HepG2 (cell line): ENCODE results near the gene SLC35B1. TPM values are rescaled to one million over a fixed set of nuclear protein-coding genes. Genes with fewer than 3 reads are reported as not detected.

ENCODE experiments used
- ARID2 ChIP-seq: sonication (generic); formaldehyde crosslinking; IDR thresholded peaks from 2 replicates; pipeline ENCODE4 v1.8.1; 2022; ENCODE audit warnings: mild to moderate bottlenecking, missing genetic modification reagents, borderline replicate concordance
- CC2D1A ChIP-seq: sonication (generic); formaldehyde crosslinking; IDR thresholded peaks from 2 replicates; pipeline ENCODE4 v1.8.1; 2023; ENCODE audit warnings: mild to moderate bottlenecking, missing genetic modification reagents
- DNMT3B ChIP-seq: conservative IDR thresholded peaks from 2 replicates; pipeline ENCODE4 v1.6.1; 2016; ENCODE audit warnings: missing biosample characterization, control low read depth
- GZF1 ChIP-seq: sonication (generic); formaldehyde crosslinking; IDR thresholded peaks from 2 replicates; pipeline ENCODE4 v1.5.1; 2020; ENCODE audit warnings: mild to moderate bottlenecking, missing genetic modification reagents
- MAZ ChIP-seq, 2 experiments: sonication (generic) in 1 of 2; formaldehyde crosslinking in 1 of 2; IDR thresholded peaks; 2 replicates each; pipeline versions ENCODE4 v1.5.0 to v1.6.1; 2012 to 2020; ENCODE audit warnings: low read depth in 2 of 2, mild to moderate bottlenecking in 2 of 2, borderline replicate concordance in 1 of 2, improper control_type of control experiment in 1 of 2, low read length in 1 of 2, missing genetic modification reagents in 1 of 2, moderate library complexity in 1 of 2
- PAX8 ChIP-seq: sonication (generic); formaldehyde crosslinking; IDR thresholded peaks from 2 replicates; pipeline ENCODE4 v1.8.0; 2022; ENCODE audit warnings: mild to moderate bottlenecking, missing genetic modification reagents, borderline replicate concordance
- RBFOX2 ChIP-seq: fragments of 200-400 bp; formaldehyde crosslinking; IDR thresholded peaks from 2 replicates; pipeline ENCODE4 v1.6.1; 2017; ENCODE audit warnings: low read depth, mild to moderate bottlenecking, low read length
- RBM22 ChIP-seq: fragments of 200-400 bp; formaldehyde crosslinking; optimal IDR thresholded peaks from 2 replicates; pipeline ENCODE3; 2017; ENCODE audit warnings: mild to moderate bottlenecking, low read length, moderate library complexity
- ZNF205 ChIP-seq: IDR thresholded peaks from 2 replicates; pipeline ENCODE4 v1.6.1; 2018; ENCODE audit warnings: missing biosample characterization, missing genetic modification reagents
- ZNF230 ChIP-seq: sonication (generic); formaldehyde crosslinking; IDR thresholded peaks from 2 replicates; pipeline ENCODE4 v1.4.0; 2020; ENCODE audit warnings: mild to moderate bottlenecking, missing genetic modification reagents
- ZNF264 ChIP-seq: sonication (generic); formaldehyde crosslinking; IDR thresholded peaks from 2 replicates; pipeline ENCODE4 v1.4.0; 2020; ENCODE audit warnings: missing genetic modification reagents
- ZNF567 ChIP-seq: sonication (generic); formaldehyde crosslinking; IDR thresholded peaks from 2 replicates; pipeline ENCODE4 v1.8.1; 2023; ENCODE audit warnings: mild to moderate bottlenecking, missing genetic modification reagents, borderline replicate concordance
- ZNF614 ChIP-seq: IDR thresholded peaks from 2 replicates; pipeline ENCODE4 v1.6.1; 2018; ENCODE audit warnings: missing biosample characterization, missing genetic modification reagents, inconsistent platforms, borderline replicate concordance
- ZNF7 ChIP-seq: IDR thresholded peaks from 2 replicates; pipeline ENCODE4 v1.6.1; 2016; ENCODE audit warnings: missing biosample characterization, missing genetic modification reagents
- ZNF788 ChIP-seq: sonication (generic); formaldehyde crosslinking; IDR thresholded peaks from 2 replicates; pipeline ENCODE4 v1.5.0; 2020; ENCODE audit warnings: mild to moderate bottlenecking, missing genetic modification reagents, borderline replicate concordance
- polyA plus RNA-seq, 8 experiments: library from polyadenylated mRNA; depleted of rRNA in 3 of 8; stranded (reverse) in 7 of 8; unstranded in 1 of 8; fragments of >200 nt; fragmentation: Illumina TruSeq in 4 of 8; extraction: Trizol in 4 of 8; gene quantifications; 2 replicates each; pipeline versions ENCODE4 v1.2.1 to v1.2.3, GENCODE V29; 2011 to 2016; ENCODE audit warnings: low read depth in 4 of 8, missing spikeins in 1 of 8, mixed read lengths in 1 of 8; ENCODE audit not compliant: insufficient read depth in 1 of 8
- total RNA-seq, 5 experiments: library from RNA; depleted of rRNA; stranded (reverse); fragments of >200 nt; fragmentation: Illumina TruSeq; extraction: Trizol; gene quantifications; 2 replicates each; pipeline ENCODE4 v1.2.3, GENCODE V29; 2016; ENCODE audit warnings: low read depth in 1 of 5
- TF ChIP-seq, protein P1 (sequence below): sonication (generic); formaldehyde crosslinking; IDR thresholded peaks from 2 replicates; pipeline ENCODE4 v1.8.0; 2022; ENCODE audit warnings: mild to moderate bottlenecking, missing genetic modification reagents, borderline replicate concordance
- TF ChIP-seq, protein P2 (sequence below): sonication (generic); formaldehyde crosslinking; IDR thresholded peaks from 2 replicates; pipeline ENCODE4 v1.5.0; 2020; ENCODE audit warnings: missing genetic modification reagents
- TF ChIP-seq, protein P3 (sequence below): sonication (generic); formaldehyde crosslinking; IDR thresholded peaks from 2 replicates; pipeline ENCODE4 v1.5.0; 2020; ENCODE audit warnings: mild to moderate bottlenecking, missing genetic modification reagents, borderline replicate concordance
- TF ChIP-seq, protein P4 (sequence below): sonication (generic); formaldehyde crosslinking; IDR thresholded peaks from 2 replicates; pipeline ENCODE4 v1.8.0; 2022; ENCODE audit warnings: mild to moderate bottlenecking, missing genetic modification reagents, moderate library complexity
- TF ChIP-seq, protein P5 (sequence below): sonication (generic); formaldehyde crosslinking; IDR thresholded peaks from 2 replicates; pipeline ENCODE4 v1.4.0; 2020; ENCODE audit warnings: mild to moderate bottlenecking, low read depth, missing genetic modification reagents

The SLC35B1 gene
- total and polyA plus RNA-seq, 2 of the 13 experiments (the other 11 are each of a cell fraction or from before 2014, with no cell fraction given), result 99.6 to 113 TPM

DNA sequence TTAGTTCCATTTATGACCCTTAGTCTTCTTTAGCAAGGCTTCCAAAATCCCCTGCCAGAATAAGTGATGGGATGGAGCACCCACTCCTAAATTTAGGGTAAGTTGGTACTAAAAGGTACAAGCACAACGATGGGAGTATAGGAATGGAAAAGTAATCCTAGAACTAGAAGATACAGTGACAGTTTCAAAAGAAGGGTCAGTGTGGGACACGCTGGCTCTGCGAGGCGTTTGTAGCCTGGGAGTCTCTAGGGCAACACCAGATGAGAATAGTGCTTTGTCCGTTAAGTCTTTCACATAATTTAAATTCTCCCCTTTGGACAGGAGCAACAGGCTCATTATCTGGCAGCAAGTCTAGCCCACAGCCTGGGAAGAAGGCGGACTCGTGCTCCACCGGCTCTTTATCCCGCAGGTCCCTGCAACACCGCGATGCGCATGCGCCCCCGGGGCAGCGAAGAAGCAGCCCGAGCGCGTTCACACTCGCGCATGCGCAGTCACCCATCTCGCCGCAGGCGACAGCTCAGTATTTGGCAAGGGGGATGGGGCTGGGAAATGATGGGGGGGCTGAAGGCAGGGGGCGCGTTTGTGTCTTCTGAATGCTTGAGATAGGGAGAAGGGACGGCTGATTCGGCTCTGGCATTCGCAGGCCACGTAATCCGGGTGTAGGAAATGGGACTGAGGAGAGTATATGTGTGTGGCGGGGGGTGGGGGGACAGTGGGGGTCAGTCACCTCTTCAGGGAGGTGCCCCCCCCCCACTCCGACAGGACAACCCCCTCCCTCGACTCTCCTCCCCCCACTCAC, 30.4 kb downstream of the SLC35B1 start (continued):
- TF ChIP-seq CC2D1A (CRISPR knock-in tag), result no peak
- peak; percentile 85 for TF ChIP-seq RBFOX2
- no peak for TF ChIP-seq GZF1 (CRISPR knock-in tag)
- TF ChIP-seq DNMT3B (CRISPR knock-in tag), result no peak
- no peak for TF ChIP-seq ZNF230
- TF ChIP-seq ZNF264 (CRISPR knock-in tag), result no peak; the same call in 1 of the 2 replicates
- no peak for TF ChIP-seq ARID2 (CRISPR knock-in tag)
- no peak for TF ChIP-seq ZNF205 (CRISPR knock-in tag)
- TF ChIP-seq, protein P1, sequence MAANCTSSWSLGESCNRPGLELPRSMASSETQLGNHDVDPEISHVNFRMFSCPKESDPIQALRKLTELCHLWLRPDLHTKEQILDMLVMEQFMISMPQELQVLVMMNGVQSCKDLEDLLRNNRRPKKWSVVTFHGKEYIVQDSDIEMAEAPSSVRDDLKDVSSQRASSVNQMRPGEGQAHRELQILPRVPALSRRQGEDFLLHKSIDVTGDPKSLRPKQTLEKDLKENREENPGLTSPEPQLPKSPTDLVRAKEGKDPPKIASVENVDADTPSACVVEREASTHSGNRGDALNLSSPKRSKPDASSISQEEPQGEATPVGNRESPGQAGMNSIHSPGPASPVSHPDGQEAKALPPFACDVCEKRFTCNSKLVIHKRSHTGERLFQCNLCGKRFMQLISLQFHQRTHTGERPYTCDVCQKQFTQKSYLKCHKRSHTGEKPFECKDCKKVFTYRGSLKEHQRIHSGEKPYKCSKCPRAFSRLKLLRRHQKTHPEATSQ (CRISPR knock-in tag), result no peak
- TF ChIP-seq ZNF7, result no peak
- TF ChIP-seq MAZ (IDR thresholded peaks at IDR 0.05; ENCODE audit: borderline replicate concordance, low read depth, low read length), result no peak
- TF ChIP-seq MAZ (CRISPR knock-in tag; IDR thresholded peaks at IDR 0.05; ENCODE audit: low read depth), result no peak
- TF ChIP-seq, protein P2, sequence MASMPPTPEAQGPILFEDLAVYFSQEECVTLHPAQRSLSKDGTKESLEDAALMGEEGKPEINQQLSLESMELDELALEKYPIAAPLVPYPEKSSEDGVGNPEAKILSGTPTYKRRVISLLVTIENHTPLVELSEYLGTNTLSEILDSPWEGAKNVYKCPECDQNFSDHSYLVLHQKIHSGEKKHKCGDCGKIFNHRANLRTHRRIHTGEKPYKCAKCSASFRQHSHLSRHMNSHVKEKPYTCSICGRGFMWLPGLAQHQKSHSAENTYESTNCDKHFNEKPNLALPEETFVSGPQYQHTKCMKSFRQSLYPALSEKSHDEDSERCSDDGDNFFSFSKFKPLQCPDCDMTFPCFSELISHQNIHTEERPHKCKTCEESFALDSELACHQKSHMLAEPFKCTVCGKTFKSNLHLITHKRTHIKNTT, result no peak
- TF ChIP-seq ZNF788 (CRISPR knock-in tag), result no peak
- TF ChIP-seq, protein P3, sequence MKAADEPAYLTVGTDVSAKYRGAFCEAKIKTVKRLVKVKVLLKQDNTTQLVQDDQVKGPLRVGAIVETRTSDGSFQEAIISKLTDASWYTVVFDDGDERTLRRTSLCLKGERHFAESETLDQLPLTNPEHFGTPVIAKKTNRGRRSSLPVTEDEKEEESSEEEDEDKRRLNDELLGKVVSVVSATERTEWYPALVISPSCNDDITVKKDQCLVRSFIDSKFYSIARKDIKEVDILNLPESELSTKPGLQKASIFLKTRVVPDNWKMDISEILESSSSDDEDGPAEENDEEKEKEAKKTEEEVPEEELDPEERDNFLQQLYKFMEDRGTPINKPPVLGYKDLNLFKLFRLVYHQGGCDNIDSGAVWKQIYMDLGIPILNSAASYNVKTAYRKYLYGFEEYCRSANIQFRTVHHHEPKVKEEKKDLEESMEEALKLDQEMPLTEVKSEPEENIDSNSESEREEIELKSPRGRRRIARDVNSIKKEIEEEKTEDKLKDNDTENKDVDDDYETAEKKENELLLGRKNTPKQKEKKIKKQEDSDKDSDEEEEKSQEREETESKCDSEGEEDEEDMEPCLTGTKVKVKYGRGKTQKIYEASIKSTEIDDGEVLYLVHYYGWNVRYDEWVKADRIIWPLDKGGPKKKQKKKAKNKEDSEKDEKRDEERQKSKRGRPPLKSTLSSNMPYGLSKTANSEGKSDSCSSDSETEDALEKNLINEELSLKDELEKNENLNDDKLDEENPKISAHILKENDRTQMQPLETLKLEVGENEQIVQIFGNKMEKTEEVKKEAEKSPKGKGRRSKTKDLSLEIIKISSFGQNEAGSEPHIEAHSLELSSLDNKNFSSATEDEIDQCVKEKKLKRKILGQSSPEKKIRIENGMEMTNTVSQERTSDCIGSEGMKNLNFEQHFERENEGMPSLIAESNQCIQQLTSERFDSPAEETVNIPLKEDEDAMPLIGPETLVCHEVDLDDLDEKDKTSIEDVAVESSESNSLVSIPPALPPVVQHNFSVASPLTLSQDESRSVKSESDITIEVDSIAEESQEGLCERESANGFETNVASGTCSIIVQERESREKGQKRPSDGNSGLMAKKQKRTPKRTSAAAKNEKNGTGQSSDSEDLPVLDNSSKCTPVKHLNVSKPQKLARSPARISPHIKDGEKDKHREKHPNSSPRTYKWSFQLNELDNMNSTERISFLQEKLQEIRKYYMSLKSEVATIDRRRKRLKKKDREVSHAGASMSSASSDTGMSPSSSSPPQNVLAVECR, result no peak
- TF ChIP-seq, protein P4, sequence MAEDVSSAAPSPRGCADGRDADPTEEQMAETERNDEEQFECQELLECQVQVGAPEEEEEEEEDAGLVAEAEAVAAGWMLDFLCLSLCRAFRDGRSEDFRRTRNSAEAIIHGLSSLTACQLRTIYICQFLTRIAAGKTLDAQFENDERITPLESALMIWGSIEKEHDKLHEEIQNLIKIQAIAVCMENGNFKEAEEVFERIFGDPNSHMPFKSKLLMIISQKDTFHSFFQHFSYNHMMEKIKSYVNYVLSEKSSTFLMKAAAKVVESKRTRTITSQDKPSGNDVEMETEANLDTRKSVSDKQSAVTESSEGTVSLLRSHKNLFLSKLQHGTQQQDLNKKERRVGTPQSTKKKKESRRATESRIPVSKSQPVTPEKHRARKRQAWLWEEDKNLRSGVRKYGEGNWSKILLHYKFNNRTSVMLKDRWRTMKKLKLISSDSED (CRISPR knock-in tag), result no peak
- TF ChIP-seq ZNF567 (CRISPR knock-in tag), result 0 out of 2 replicates have a peak, but pooled peaks have one; percentile 63
- TF ChIP-seq, protein P5, sequence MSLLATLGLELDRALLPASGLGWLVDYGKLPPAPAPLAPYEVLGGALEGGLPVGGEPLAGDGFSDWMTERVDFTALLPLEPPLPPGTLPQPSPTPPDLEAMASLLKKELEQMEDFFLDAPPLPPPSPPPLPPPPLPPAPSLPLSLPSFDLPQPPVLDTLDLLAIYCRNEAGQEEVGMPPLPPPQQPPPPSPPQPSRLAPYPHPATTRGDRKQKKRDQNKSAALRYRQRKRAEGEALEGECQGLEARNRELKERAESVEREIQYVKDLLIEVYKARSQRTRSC (CRISPR knock-in tag), result no peak
- peak; percentile 14 for TF ChIP-seq RBM22
- no peak; the same call in 1 of the 2 replicates for TF ChIP-seq ZNF614 (CRISPR knock-in tag)
- no peak for TF ChIP-seq PAX8
